PC-9 (cell line): ENCODE measurements around the gene TUBA1A. TPM values are rescaled to one million over a fixed set of nuclear protein-coding genes. Genes with fewer than 3 reads are reported as not detected.
"Not testable (repeated sequence)": the region's sequence is repeated elsewhere in the genome, so short reads cannot be mapped to it uniquely, and the experiment has no call there.

ENCODE experiments used
- BruUV-seq: library from RNA; stranded (reverse); fragments of 400-500 nt; replicated peaks from 2 replicates; lab custom pipeline; 2021; lab: Mats Ljungman, UMichigan
- CTCF ChIA-PET: fragments of 300-600 bp; sonication (Branson Sonifier 250); formaldehyde crosslinking; loops from one replicate; lab custom pipeline; 2022; ENCODE audit warnings: antibody characterized with exemption; lab: Charles Lee
- POLR2A ChIA-PET: fragments of 300-600 bp; sonication (Branson Sonifier 250); formaldehyde crosslinking; loops from one replicate; lab custom pipeline; 2022; ENCODE audit warnings: antibody characterized with exemption; ENCODE audit not compliant: unreplicated experiment; lab: Charles Lee
- DNase-seq, 2 experiments: peaks; one replicate each; pipeline versions ENCODE4 v3.0.0 to v3.0.0-alpha.2; 2015 to 2022; ENCODE audit warnings: mixed read lengths in 1 of 2
- H2AFZ ChIP-seq: fragments of 200-600 bp; sonication (generic); 2 replicates; pipeline ENCODE4 v1.8.1; 2017; ENCODE audit warnings: antibody characterized with exemption
- H3F3A ChIP-seq: fragments of 200-600 bp; sonication (generic); 2 replicates; pipeline ENCODE4 v1.8.1; 2017; ENCODE audit warnings: antibody characterized with exemption, mild to moderate bottlenecking, low read depth; ENCODE audit not compliant: insufficient read depth
- H3K27ac ChIP-seq: fragments of 200-600 bp; sonication (generic); 2 replicates; pipeline ENCODE4 v1.6.1; 2016; ENCODE audit warnings: mixed run types
- H3K27me3 ChIP-seq: fragments of 200-600 bp; sonication (generic); 2 replicates; pipeline ENCODE4 v1.6.1; 2016; ENCODE audit warnings: low read depth, mixed run types; ENCODE audit not compliant: insufficient read depth
- H3K36me3 ChIP-seq: fragments of 200-600 bp; sonication (generic); 2 replicates; pipeline ENCODE4 v1.6.1; 2016; ENCODE audit warnings: low read depth, mixed run types
- H3K4me1 ChIP-seq: fragments of 200-600 bp; sonication (generic); replicated peaks from 2 replicates; pipeline ENCODE4 v1.6.1; 2016; ENCODE audit warnings: mixed run types; ENCODE audit not compliant: insufficient read depth
- H3K4me2 ChIP-seq: fragments of 200-600 bp; sonication (generic); 2 replicates; pipeline ENCODE4 v1.6.1; 2017; ENCODE audit warnings: mixed run types
- H3K4me3 ChIP-seq: fragments of 200-600 bp; sonication (generic); 2 replicates; pipeline ENCODE4 v1.6.1; 2016; ENCODE audit warnings: mixed run types
- H3K79me2 ChIP-seq: fragments of 200-600 bp; sonication (generic); 2 replicates; pipeline ENCODE4 v1.6.1; 2017; ENCODE audit warnings: low read depth, mixed run types
- H3K9me2 ChIP-seq: fragments of 200-600 bp; sonication (generic); 2 replicates; pipeline ENCODE4 v1.8.1; 2017; ENCODE audit warnings: mild to moderate bottlenecking; ENCODE audit not compliant: insufficient read depth
- H3K9me3 ChIP-seq: fragments of 200-600 bp; sonication (generic); 2 replicates; pipeline ENCODE4 v1.8.1; 2016; ENCODE audit warnings: low read depth; ENCODE audit not compliant: insufficient read depth
- H4K20me1 ChIP-seq: fragments of 200-600 bp; sonication (generic); 2 replicates; pipeline ENCODE4 v1.8.1; 2017; ENCODE audit not compliant: insufficient read depth
- CTCF ChIP-seq: fragments of 200-600 bp; sonication (generic); conservative IDR thresholded peaks from 2 replicates; pipeline ENCODE4 v1.6.1; 2017; ENCODE audit warnings: mixed run types, antibody characterized with exemption, mild to moderate bottlenecking, moderate library complexity
- EZH2 ChIP-seq: fragments of 200-600 bp; sonication (generic); IDR thresholded peaks from 2 replicates; pipeline ENCODE4 v1.8.0; 2017; ENCODE audit warnings: antibody characterized with exemption, low read depth
- intact Hi-C: fragments of 100-400 bp; cut with micrococcal nuclease; formaldehyde crosslinking; loops from one replicate; pipeline ENCODE4 v1.10.0; 2022; ENCODE audit not compliant: unreplicated experiment
- total RNA-seq: library from RNA; stranded (reverse); gene quantifications from 2 replicates; pipeline ENCODE4 v1.2.3, GENCODE V29; 2021

The TUBA1A gene
- total RNA-seq, 1 experiment from 2014 or later = 14.2 TPM

GRCh38 chr12:49220972-49221371 lies 32.1 kb upstream of the TUBA1A start:
- 0 out of 2 replicates have a peak, but pooled peaks cover 3% of the 10 kb centered on the region for H3F3A ChIP-seq
- ChIA-PET CTCF (no interaction called here), POLR2A (no interaction called here)
- H3K27me3 ChIP-seq = no peaks in the 10 kb centered on the region
- intact Hi-C loops = no loop called here
- no peak for TF ChIP-seq EZH2
- TF ChIP-seq CTCF = no peak
- no peak for DNase-seq
- no peaks in the 10 kb centered on the region for H3K36me3 ChIP-seq
- H3K4me1 ChIP-seq = peaks cover 9% of the 10 kb centered on the region
- no peak overlapping the region for H3K27ac ChIP-seq
- no TSS peak for BruUV-seq
- no peaks in the 10 kb centered on the region for H3K9me3 ChIP-seq
- H3K79me2 ChIP-seq = no peaks in the 10 kb centered on the region
- H3K4me2 ChIP-seq = no peak overlapping the region
- no peaks in the 10 kb centered on the region for H4K20me1 ChIP-seq
- H2AFZ ChIP-seq = no peak overlapping the region
- H3K4me3 ChIP-seq = no peak overlapping the region
- H3K9me2 ChIP-seq = no peaks in the 10 kb centered on the region

- intact Hi-C loops = no loop called here
- Histone ChIP-seq H3K9me3 (no peaks in the 10 kb centered on the region), H3K27ac (no peak overlapping the region), H4K20me1 (no peaks in the 10 kb centered on the region), H3K36me3 (no peaks in the 10 kb centered on the region), H3F3A (peaks cover 8% of the 10 kb centered on the region; the same call in 1 of the 2 replicates), H3K4me2 (no peak overlapping the region), H3K4me3 (no peak overlapping the region), H3K27me3 (no peaks in the 10 kb centered on the region), H3K4me1 (peaks cover 9% of the 10 kb centered on the region), H2AFZ (no peak overlapping the region), H3K79me2 (no peaks in the 10 kb centered on the region), H3K9me2 (no peaks in the 10 kb centered on the region)
- no peak for DNase-seq
- POLR2A ChIA-PET = no interaction called here
- CTCF ChIA-PET = interaction anchor here (0.7 kb wide), 1 partner anchor 338 kb away, joined by 3 read pairs; no protein-coding TSS in a partner anchor
- no peak for TF ChIP-seq EZH2
- no peak for TF ChIP-seq CTCF
- BruUV-seq = no TSS peak
These were observed 30.6 kb upstream of the TUBA1A start for GRCh38 chr12:49219417-49220026.

- H3K4me3 ChIP-seq = no peak overlapping the region
- H3K9me2 ChIP-seq = no peaks in the 10 kb centered on the region
- peaks cover 13% of the 10 kb centered on the region for H3F3A ChIP-seq
- TF ChIP-seq CTCF (no peak), EZH2 (no peak)
- H3K79me2 ChIP-seq = no peaks in the 10 kb centered on the region
- H3K4me1 ChIP-seq = 0 out of 2 replicates have a peak, but pooled peaks cover 9% of the 10 kb centered on the region
- no peaks in the 10 kb centered on the region for H3K9me3 ChIP-seq
- H2AFZ ChIP-seq = no peak overlapping the region
- intact Hi-C loops = no loop called here
- no peaks in the 10 kb centered on the region for H3K27me3 ChIP-seq
- no peak overlapping the region for H3K27ac ChIP-seq
- ChIA-PET POLR2A (no interaction called here), CTCF (no interaction called here)
- DNase-seq = no peak
- no peaks in the 10 kb centered on the region for H4K20me1 ChIP-seq
- no TSS peak for BruUV-seq
- H3K36me3 ChIP-seq = no peaks in the 10 kb centered on the region
- no peak overlapping the region for H3K4me2 ChIP-seq
These were observed 23.7 kb upstream of the TUBA1A start for GRCh38 chr12:49212572-49212971.

- DNase-seq, H3K9me3 ChIP-seq, BruUV-seq, H3K4me2 ChIP-seq, H3K9me2 ChIP-seq, H3K27ac ChIP-seq, H4K20me1 ChIP-seq, POLR2A ChIA-PET, CTCF ChIA-PET, intact Hi-C loops, H3K4me3 ChIP-seq, H3K27me3 ChIP-seq, H3K36me3 ChIP-seq, H2AFZ ChIP-seq, H3K4me1 ChIP-seq, H3K79me2 ChIP-seq: not testable (repeated sequence)
- peaks cover 13% of the 10 kb centered on the region for H3F3A ChIP-seq
These were observed 21.8 kb upstream of the TUBA1A start for GRCh38 chr12:49210703-49211102.
